ENCODE data around the gene INTS11. TPM values are rescaled to one million over a fixed set of nuclear protein-coding genes. Genes with fewer than 3 reads are reported as not detected.

Gene INTS11
- total RNA-seq, 4 donors from 2014 or later: 61.5 to 82.0 (median 63.6) TPM

DNA sequence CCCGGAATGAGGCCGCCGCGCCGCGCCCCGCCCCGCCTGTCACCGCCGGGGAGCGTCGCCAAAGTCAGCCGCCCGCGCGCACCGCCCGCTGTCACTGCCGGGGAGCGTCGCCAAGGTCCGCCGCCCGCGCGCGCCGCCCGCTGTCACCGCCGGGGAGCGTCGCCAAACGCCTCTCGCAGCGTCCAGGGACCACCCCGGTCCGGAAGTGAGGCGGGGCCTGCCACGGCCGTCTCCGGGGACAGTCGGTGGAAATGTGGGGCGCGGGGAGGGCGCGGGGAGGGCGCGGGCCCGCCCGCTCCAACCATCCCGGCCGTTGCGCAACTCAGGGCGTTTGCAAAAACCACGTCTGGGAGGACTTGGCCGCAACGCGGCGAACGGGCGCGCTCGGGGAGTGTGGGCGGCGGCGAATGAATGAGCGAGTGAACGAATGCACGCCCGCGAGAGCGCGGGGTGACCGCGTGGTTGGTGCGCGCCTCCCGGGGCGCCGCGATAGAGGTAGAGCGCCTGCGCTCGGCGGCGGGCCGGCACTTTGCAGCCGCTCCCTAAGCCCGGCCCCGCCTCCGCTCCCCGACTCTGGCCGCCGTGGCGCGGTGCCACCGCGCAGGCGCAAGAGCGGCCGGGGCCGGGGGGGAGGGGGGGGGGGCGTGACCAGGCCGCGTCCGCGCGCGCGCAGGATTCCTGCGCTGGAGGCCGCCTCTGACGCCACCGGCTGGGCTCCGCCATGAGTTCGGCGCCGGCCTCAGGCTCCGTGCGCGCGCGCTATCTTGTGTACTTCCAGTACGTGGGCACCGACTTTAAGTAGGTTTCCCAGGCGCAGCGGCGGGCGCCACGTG, 16.3 kb downstream of the INTS11 start, which contains the start of the genes ACAP3 and PUSL1:
Gene ACAP3, minus strand, starts transcription at position 8 of the 833 bp plus-strand sequence. CDS start 115 bp downstream, outside the sequence.
Gene PUSL1, plus strand, starts transcription at position 675 of the 833 bp plus-strand sequence. Its CDS starts 47 bp downstream, at position 722.
- intact Hi-C loops (cut with DNase I): no loop called here
- WGBS, 2 donors: no CpG with 5 or more reads among the region's 131 CpGs
- no peaks in the 10 kb centered on the region for H3K9me3 ChIP-seq
- peaks cover 56 to 77% (median 65%) of the 10 kb centered on the region in 3 donors for H3K4me1 ChIP-seq
- H3K4me3 ChIP-seq: peak within 1 kb of the TSS; percentile 70 to 76 (median 74)
- peak; percentile 52 for DNase-seq
- H3K27me3 ChIP-seq: no peaks in the 10 kb centered on the region
- H3K27ac ChIP-seq: peak within 1 kb of the TSS; percentile 95 to 99 (median 98)
- TF ChIP-seq POLR2A (IDR thresholded peaks at IDR 0.05) (peak in 2 of 4 donors; percentile 6 to 42), CTCF (IDR thresholded peaks at IDR 0.05) (peak in 2 of 6 experiments; percentile 23 to 30)
- peaks cover 12 to 32% (median 19%) of the 10 kb centered on the region in 3 donors for H3K36me3 ChIP-seq

DNA sequence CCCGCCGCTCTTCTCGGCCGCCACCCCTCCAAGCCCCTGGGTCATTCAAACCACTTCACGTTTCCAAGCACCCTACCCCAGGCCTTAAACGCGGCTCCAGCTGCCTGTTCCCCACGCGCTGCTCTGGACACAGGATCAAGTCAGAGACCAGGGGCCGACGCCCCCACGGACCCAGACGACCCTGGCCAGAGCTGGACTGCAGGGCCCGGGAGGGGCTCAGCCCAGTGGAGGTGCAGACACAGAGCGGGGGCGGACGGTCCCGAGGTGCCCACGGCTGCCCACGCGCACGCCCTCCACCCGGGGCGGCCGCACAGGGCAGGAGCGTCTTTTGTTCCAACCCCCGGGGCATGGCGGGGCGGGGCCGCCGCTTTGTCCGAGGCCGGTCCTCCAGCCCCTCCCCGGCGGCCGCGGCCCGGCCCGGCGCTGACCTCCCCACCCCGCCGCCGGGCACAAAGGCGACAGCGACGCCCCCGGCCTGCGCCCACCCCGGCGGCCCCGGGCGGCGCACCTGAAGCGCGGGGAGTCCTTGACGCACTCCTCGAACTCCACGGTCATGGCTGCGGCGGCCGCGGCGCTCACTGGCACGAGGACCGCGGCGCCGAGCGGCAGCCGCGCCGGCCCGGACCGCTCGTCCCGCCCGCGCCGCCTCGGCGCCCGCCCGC, 17.1 kb downstream of the INTS11 start:
- peaks cover 61 to 85% (median 71%) of the 10 kb centered on the region in 3 donors for H3K4me1 ChIP-seq
- H3K27ac ChIP-seq: peak overlapping the region; percentile 95 to 99 (median 98)
- 0 to 5% methylated on average over 1 to 4 of the region's 83 CpGs for WGBS, 2 donors
- TF ChIP-seq CTCF (IDR thresholded peaks at IDR 0.05) (no peak), POLR2A (IDR thresholded peaks at IDR 0.05) (no peak)
- peak overlapping the region; percentile 70 to 76 (median 74) for H3K4me3 ChIP-seq
- no peak for DNase-seq
- no peaks in the 10 kb centered on the region for H3K27me3 ChIP-seq
- intact Hi-C loops (cut with DNase I): no loop called here
- H3K9me3 ChIP-seq: no peaks in the 10 kb centered on the region
- peaks cover 4 to 24% (median 11%) of the 10 kb centered on the region in 3 donors for H3K36me3 ChIP-seq

GRCh38 chr1:1306661-1307260, 17.7 kb downstream of the INTS11 start:
- Histone ChIP-seq H3K4me1 (peaks cover 61 to 89% (median 77%) of the 10 kb centered on the region in 3 donors), H3K27me3 (no peaks in the 10 kb centered on the region), H3K27ac (peak overlapping the region; percentile 95 to 99 (median 98)), H3K36me3 (peaks cover 0 to 18% (median 7%) of the 10 kb centered on the region in 3 donors), H3K9me3 (no peaks in the 10 kb centered on the region), H3K4me3 (peak overlapping the region; percentile 70 to 76 (median 74))
- TF ChIP-seq POLR2A (IDR thresholded peaks at IDR 0.05) (no peak), CTCF (IDR thresholded peaks at IDR 0.05) (no peak)
- intact Hi-C loops (cut with DNase I): no loop called here
- 25 to 29% methylated on average over 22 to 26 of the region's 27 CpGs for WGBS, 2 donors
- DNase-seq: no peak

- intact Hi-C loops (cut with DNase I): no loop called here
- WGBS, 2 donors: 0 to 15% methylated on average over 1 to 3 of the region's 11 CpGs
Measured at GRCh38 chr1:1306070-1306660, 18.3 kb downstream of the INTS11 start.

More at GRCh38 chr1:1306070-1306660, 18.3 kb downstream of the INTS11 start:
- Histone ChIP-seq H3K27me3 (no peaks in the 10 kb centered on the region), H3K4me1 (peaks cover 61 to 86% (median 78%) of the 10 kb centered on the region in 3 donors), H3K4me3 (peak overlapping the region; percentile 70 to 76 (median 74)), H3K36me3 (peaks cover 0 to 12% (median 4%) of the 10 kb centered on the region in 3 donors), H3K27ac (peak overlapping the region; percentile 86 to 99 (median 98)), H3K9me3 (no peaks in the 10 kb centered on the region)
- TF ChIP-seq POLR2A (IDR thresholded peaks at IDR 0.05) (no peak), CTCF (IDR thresholded peaks at IDR 0.05) (peak in 1 of 6 experiments; percentile 19)
- DNase-seq: no peak
